HL-60 (cell line): ENCODE results near the gene GLA.

Source experiments
- CTCF ChIP-seq: IDR thresholded peaks from one replicate; pipeline ENCODE4 v1.5.1; 2011; ENCODE audit warnings: low read length, control low read depth, inconsistent platforms; ENCODE audit not compliant: insufficient read depth
- POLR2AphosphoS5 ChIP-seq: IDR thresholded peaks from 2 replicates; pipeline ENCODE4 v1.6.1; 2012; ENCODE audit warnings: low read depth

- TF ChIP-seq CTCF = no peak
- TF ChIP-seq POLR2AphosphoS5 = no peak
These were observed 30.2 kb downstream of the GLA start for GRCh38 chrX:101377547-101377946.
